VCaP (cell line): ENCODE measurements around the gene GCA.

Experiments used
- H3K27ac ChIP-seq: fragments of 450-650 bp; 2 replicates; pipeline ENCODE4 v1.5.1; 2017
- CTCF ChIP-seq: fragments of 450-650 bp; conservative IDR thresholded peaks from 2 replicates; pipeline ENCODE4 v1.5.1; 2017; ENCODE audit warnings: mild to moderate bottlenecking, moderate library complexity

GCA gene

GRCh38 chr2:162305901-162306300 lies 38.0 kb upstream of the GCA start:
- no peak for TF ChIP-seq CTCF

GRCh38 chr2:162308747-162309503 lies 35.0 kb upstream of the GCA start:
- TF ChIP-seq CTCF: no peak
- no peak overlapping the region for H3K27ac ChIP-seq

More at GRCh38 chr2:162305901-162306300, 38.0 kb upstream of the GCA start:
- no peak overlapping the region for H3K27ac ChIP-seq

- peak overlapping the region; percentile 66; the same call in 1 of the 2 replicates for H3K27ac ChIP-seq
- TF ChIP-seq CTCF: no peak
These were observed 31.1 kb upstream of the GCA start for GRCh38 chr2:162312853-162313252.

- H3K27ac ChIP-seq: no peak overlapping the region; the same call in 1 of the 2 replicates
- no peak for TF ChIP-seq CTCF
These were observed 28.0 kb upstream of the GCA start for GRCh38 chr2:162315938-162316337.

- H3K27ac ChIP-seq: peak overlapping the region; percentile 95
- TF ChIP-seq CTCF: no peak
These were observed 27.3 kb upstream of the GCA start for GRCh38 chr2:162316590-162316989.

- no peak for TF ChIP-seq CTCF
- H3K27ac ChIP-seq: peak overlapping the region; percentile 95
These were observed 26.7 kb upstream of the GCA start for GRCh38 chr2:162317058-162317742.

- H3K27ac ChIP-seq: peak overlapping the region; percentile 95
- no peak for TF ChIP-seq CTCF
These were observed 26.0 kb upstream of the GCA start for GRCh38 chr2:162317861-162318327.
